Measurements from ENCODE around the gene ADCY10. TPM values are rescaled to one million over a fixed set of nuclear protein-coding genes. Genes with fewer than 3 reads are reported as not detected.

The ADCY10 gene
- polyA plus RNA-seq, 1 donor from 2014 or later = 0.09 TPM

DNA sequence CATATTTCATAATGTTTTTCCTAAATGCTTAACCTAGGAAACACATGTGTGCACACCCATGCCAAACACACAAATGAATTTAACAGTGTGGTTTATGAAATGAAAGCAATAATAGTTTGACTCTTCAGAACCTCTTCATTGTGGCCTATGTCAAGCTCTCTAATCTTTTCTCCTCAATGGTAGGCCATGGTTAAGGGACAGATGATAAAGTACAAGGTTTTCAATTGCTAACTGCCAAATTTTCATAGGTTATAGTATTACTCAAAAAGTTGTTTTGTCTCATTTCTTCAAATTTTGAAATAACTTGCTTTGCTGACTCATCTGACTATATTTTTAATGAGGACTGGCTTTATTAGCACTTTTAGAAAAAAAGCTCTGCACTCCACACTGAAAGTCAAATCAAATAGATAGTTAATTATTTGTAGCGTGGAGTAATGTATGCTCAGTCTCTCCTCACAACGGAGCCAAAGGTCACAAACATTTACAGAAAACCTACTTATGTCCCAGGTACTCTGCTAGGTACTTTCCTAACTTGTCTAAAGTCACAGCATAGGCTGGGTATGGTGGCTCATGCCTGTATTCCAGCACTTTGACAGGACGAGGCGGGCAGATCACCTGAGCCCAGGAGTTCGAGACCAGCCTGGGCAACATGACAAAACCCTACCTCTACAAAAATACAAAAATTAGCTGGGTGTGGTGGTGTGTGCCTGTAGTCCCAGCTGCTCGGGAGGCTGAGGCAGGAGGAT lies 3.0 kb upstream of the ADCY10 start:
- Histone ChIP-seq H3F3A (ENCODE audit: insufficient read depth, low read length, poor library complexity, severe bottlenecking) (no peaks in the 10 kb centered on the region), H2AFZ (ENCODE audit: low read depth, low read length) (no peak overlapping the region), H3K36me3 (ENCODE audit: insufficient read depth, low read length) (peaks cover 5% of the 10 kb centered on the region), H3K4me2 (ENCODE audit: low read length) (no peak overlapping the region), H3K79me2 (replicated peaks; ENCODE audit: insufficient read depth, low read length) (no peaks in the 10 kb centered on the region), H3K9ac (ENCODE audit: low read length) (no peak overlapping the region), H3K9me3 (ENCODE audit: low read length) (no peaks in the 10 kb centered on the region), H4K20me1 (ENCODE audit: insufficient read depth) (no peaks in the 10 kb centered on the region), H3K27me3 (ENCODE audit: insufficient read depth, low read depth, low read length) (no peaks in the 10 kb centered on the region), H3K4me3 (ENCODE audit: low read length) (no peak overlapping the region), H3K9me2 (ENCODE audit: insufficient read depth, low read length) (no peaks in the 10 kb centered on the region), H3K27ac (ENCODE audit: low read length) (no peak overlapping the region)
- TF ChIP-seq EZH2 (IDR thresholded peaks at IDR 0.05; ENCODE audit: borderline replicate concordance, insufficient read depth, low read length, poor library complexity, severe bottlenecking) = no peak
- no peak for TF ChIP-seq CTCF (IDR thresholded peaks at IDR 0.05; ENCODE audit: poor library complexity, severe bottlenecking)

DNA sequence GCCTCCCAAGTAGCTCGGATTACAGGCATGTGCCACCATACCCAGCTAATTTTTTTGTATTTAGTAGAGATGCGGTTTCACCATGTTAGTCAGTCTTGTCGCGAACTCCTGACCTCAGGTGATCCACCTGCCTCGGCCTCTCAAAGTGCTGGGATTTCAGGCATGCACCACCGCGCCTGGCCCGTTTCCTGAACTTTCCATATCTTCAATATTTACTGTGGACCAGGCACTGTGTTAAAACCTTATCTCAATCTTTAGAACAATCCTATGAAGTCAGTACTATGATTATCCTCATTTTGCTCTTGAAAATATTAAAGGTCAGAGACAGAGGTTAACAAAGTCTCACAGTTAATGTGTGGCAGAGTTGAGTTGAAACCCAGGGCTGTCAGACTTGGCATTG lies 1.6 kb upstream of the ADCY10 start:
- no peak overlapping the region for H3K27ac ChIP-seq (ENCODE audit: low read length)
- H3K27me3 ChIP-seq (ENCODE audit: insufficient read depth, low read depth, low read length) = no peaks in the 10 kb centered on the region
- peaks cover 5% of the 10 kb centered on the region for H3K36me3 ChIP-seq (ENCODE audit: insufficient read depth, low read length)
- H3K4me3 ChIP-seq (ENCODE audit: low read length) = no peak overlapping the region
- no peaks in the 10 kb centered on the region for H3K9me3 ChIP-seq (ENCODE audit: low read length)
- no peaks in the 10 kb centered on the region for H3K79me2 ChIP-seq (replicated peaks; ENCODE audit: insufficient read depth, low read length)
- H4K20me1 ChIP-seq (ENCODE audit: insufficient read depth) = no peaks in the 10 kb centered on the region
- no peak overlapping the region for H3K4me2 ChIP-seq (ENCODE audit: low read length)
- no peak overlapping the region for H2AFZ ChIP-seq (ENCODE audit: low read depth, low read length)
- no peak overlapping the region for H3K9ac ChIP-seq (ENCODE audit: low read length)
- H3K9me2 ChIP-seq (ENCODE audit: insufficient read depth, low read length) = no peaks in the 10 kb centered on the region
- no peaks in the 10 kb centered on the region for H3F3A ChIP-seq (ENCODE audit: insufficient read depth, low read length, poor library complexity, severe bottlenecking)
- no peak for TF ChIP-seq TAF1 (IDR thresholded peaks at IDR 0.05; ENCODE audit: low read depth)

- Histone ChIP-seq H3K9me2 (ENCODE audit: insufficient read depth, low read length) (no peaks in the 10 kb centered on the region), H3K36me3 (ENCODE audit: insufficient read depth, low read length) (peaks cover 5% of the 10 kb centered on the region), H3F3A (ENCODE audit: insufficient read depth, low read length, poor library complexity, severe bottlenecking) (no peaks in the 10 kb centered on the region), H3K79me2 (replicated peaks; ENCODE audit: insufficient read depth, low read length) (no peaks in the 10 kb centered on the region), H3K27me3 (ENCODE audit: insufficient read depth, low read depth, low read length) (no peaks in the 10 kb centered on the region), H3K9ac (ENCODE audit: low read length) (no peak overlapping the region), H2AFZ (ENCODE audit: low read depth, low read length) (no peak overlapping the region), H3K27ac (ENCODE audit: low read length) (no peak overlapping the region), H4K20me1 (ENCODE audit: insufficient read depth) (no peaks in the 10 kb centered on the region), H3K9me3 (ENCODE audit: low read length) (no peaks in the 10 kb centered on the region), H3K4me2 (ENCODE audit: low read length) (no peak overlapping the region), H3K4me3 (ENCODE audit: low read length) (no peak overlapping the region)
- no peak for TF ChIP-seq MXI1 (conservative IDR thresholded peaks at IDR 0.05; ENCODE audit: poor library complexity, severe bottlenecking)
- TF ChIP-seq EP300 (conservative IDR thresholded peaks at IDR 0.05; ENCODE audit: poor library complexity, severe bottlenecking) = no peak
- no peak for TF ChIP-seq TAF1 (IDR thresholded peaks at IDR 0.05; ENCODE audit: low read depth)
- no peak for TF ChIP-seq SMC3 (conservative IDR thresholded peaks at IDR 0.05; ENCODE audit: poor library complexity)
- TF ChIP-seq CTCF (IDR thresholded peaks at IDR 0.05; ENCODE audit: poor library complexity, severe bottlenecking) = no peak
- TF ChIP-seq POLR2AphosphoS5 (IDR thresholded peaks at IDR 0.05) = no peak
- no peak for TF ChIP-seq REST (IDR thresholded peaks at IDR 0.05; ENCODE audit: borderline replicate concordance)
- no peak for TF ChIP-seq RAD21 (conservative IDR thresholded peaks at IDR 0.05)
- no peak for TF ChIP-seq EZH2 (IDR thresholded peaks at IDR 0.05; ENCODE audit: borderline replicate concordance, insufficient read depth, low read length, poor library complexity, severe bottlenecking)
These were observed 1.6 kb downstream of the ADCY10 start for GRCh38 chr1:167912294-167912693.

Measured in neural cell (in vitro differentiated cells).